ENCODE measurements around the gene CDH4.

CDH4 gene

GRCh38 chr20:61900945-61901293 is 648.9 kb downstream of the CDH4 start:
- no CpG with 5 or more reads among the region's 4 CpGs for WGBS (ENCODE audit: extremely low coverage, insufficient coverage, insufficient read length)

DNA sequence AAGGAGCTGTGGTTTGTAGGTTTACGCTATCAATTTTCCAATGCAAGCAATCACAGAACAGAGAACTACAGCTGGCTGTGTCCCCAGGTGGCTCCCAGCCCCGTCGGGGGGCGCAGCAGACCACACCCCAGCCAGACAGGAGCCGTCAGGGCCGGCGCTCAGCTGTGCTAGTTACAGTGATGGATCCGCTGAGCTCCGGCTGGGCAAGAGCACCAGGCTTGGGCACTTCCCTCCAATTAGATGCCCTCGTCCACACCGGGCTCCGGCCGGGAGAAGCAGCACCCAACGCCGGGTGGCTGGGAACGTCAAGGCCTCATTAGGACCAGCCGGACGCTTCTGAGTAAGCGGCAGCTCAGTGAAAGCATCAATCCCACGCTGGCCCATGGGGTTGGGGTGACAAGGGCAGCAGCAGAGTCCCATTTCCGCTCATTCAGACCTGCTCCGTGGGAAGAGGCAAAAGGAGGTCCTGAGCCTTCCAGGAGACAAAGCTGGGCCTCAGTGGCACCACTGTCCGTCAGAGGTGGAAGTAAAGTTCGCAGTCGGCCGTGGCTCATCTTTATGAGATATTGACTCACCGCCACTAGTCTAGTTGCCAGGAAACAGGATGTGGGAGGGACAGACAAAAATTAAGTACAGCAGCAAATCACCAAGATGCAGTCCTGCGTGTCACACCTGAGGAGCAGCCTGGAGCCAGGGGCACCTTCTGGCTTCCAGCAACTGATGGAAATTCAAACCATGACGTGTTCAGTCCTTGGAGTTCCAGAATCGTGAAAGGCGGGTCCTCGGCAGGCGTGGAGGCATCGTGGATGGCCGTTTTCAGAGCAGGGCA is 649.5 kb downstream of the CDH4 start:
- no peak overlapping the region for H3K4me3 ChIP-seq (ENCODE audit: low read depth, low read length)
- H2AK5ac ChIP-seq (ENCODE audit: low read length): no peak overlapping the region
- no peak overlapping the region for H4K8ac ChIP-seq (ENCODE audit: low read depth, low read length)
- no peaks in the 10 kb centered on the region for H3K9me3 ChIP-seq (ENCODE audit: insufficient read depth, low read depth, low read length)
- H3K23ac ChIP-seq (ENCODE audit: low read length): no peak overlapping the region
- no peak overlapping the region for H4K12ac ChIP-seq (ENCODE audit: low read depth, low read length)
- no peak overlapping the region for H2BK12ac ChIP-seq (ENCODE audit: low read length)
- no peaks in the 10 kb centered on the region for H3K79me2 ChIP-seq (ENCODE audit: control insufficient read depth, insufficient read depth, low read length, poor library complexity)
- WGBS (ENCODE audit: extremely low coverage, insufficient coverage, insufficient read length): no CpG with 5 or more reads among the region's 35 CpGs
- no peak overlapping the region for H2BK5ac ChIP-seq (ENCODE audit: low read depth, low read length, poor library complexity)
- no peak overlapping the region for H3K9ac ChIP-seq (ENCODE audit: low read length)
- no peak overlapping the region for H2AFZ ChIP-seq (ENCODE audit: insufficient read depth, low read length, poor library complexity)
- no peak overlapping the region for H4K91ac ChIP-seq (ENCODE audit: low read depth, low read length)
- no peak overlapping the region for H3K27ac ChIP-seq (ENCODE audit: low read depth, low read length)
- no peak overlapping the region for H3K14ac ChIP-seq (ENCODE audit: low read length)
- no peaks in the 10 kb centered on the region for H3K79me1 ChIP-seq (ENCODE audit: low read length)
- no peak overlapping the region for H3K4me2 ChIP-seq (ENCODE audit: low read length)
- H3K27me3 ChIP-seq (ENCODE audit: insufficient read depth, low read length): no peaks in the 10 kb centered on the region
- no peak overlapping the region for H3K18ac ChIP-seq (ENCODE audit: low read length)
- H3K36me3 ChIP-seq (ENCODE audit: control insufficient read depth in 1 of 2, insufficient read depth in 2 of 2, low read length in 2 of 2): no peaks in the 10 kb centered on the region
- DNase-seq: no peak
- no peak overlapping the region for H3K4ac ChIP-seq (ENCODE audit: low read depth, low read length)
- H3K4me1 ChIP-seq (ENCODE audit: control insufficient read depth in 1 of 2, insufficient read depth in 2 of 2, low read length in 2 of 2): no peaks in the 10 kb centered on the region
- no peak overlapping the region for H2BK120ac ChIP-seq (ENCODE audit: insufficient read depth, low read length, poor library complexity)

More at GRCh38 chr20:61900945-61901293, 648.9 kb downstream of the CDH4 start:
- H3K9me3 ChIP-seq (ENCODE audit: insufficient read depth, low read depth, low read length): no peaks in the 10 kb centered on the region
- no peak overlapping the region for H2AK5ac ChIP-seq (ENCODE audit: low read length)
- no peak overlapping the region for H4K91ac ChIP-seq (ENCODE audit: low read depth, low read length)
- H3K4me1 ChIP-seq (ENCODE audit: control insufficient read depth in 1 of 2, insufficient read depth in 2 of 2, low read length in 2 of 2): no peaks in the 10 kb centered on the region
- no peak overlapping the region for H2BK12ac ChIP-seq (ENCODE audit: low read length)
- no peaks in the 10 kb centered on the region for H3K79me2 ChIP-seq (ENCODE audit: control insufficient read depth, insufficient read depth, low read length, poor library complexity)
- no peak overlapping the region for H3K4me3 ChIP-seq (ENCODE audit: low read depth, low read length)
- no peak overlapping the region for H3K4ac ChIP-seq (ENCODE audit: low read depth, low read length)
- no peak overlapping the region for H3K4me2 ChIP-seq (ENCODE audit: low read length)
- no peaks in the 10 kb centered on the region for H3K79me1 ChIP-seq (ENCODE audit: low read length)
- no peak overlapping the region for H2BK5ac ChIP-seq (ENCODE audit: low read depth, low read length, poor library complexity)
- no peak overlapping the region for H2BK120ac ChIP-seq (ENCODE audit: insufficient read depth, low read length, poor library complexity)
- no peak overlapping the region for H4K8ac ChIP-seq (ENCODE audit: low read depth, low read length)
- H3K9ac ChIP-seq (ENCODE audit: low read length): no peak overlapping the region
- no peak overlapping the region for H3K18ac ChIP-seq (ENCODE audit: low read length)
- H3K27me3 ChIP-seq (ENCODE audit: insufficient read depth, low read length): no peaks in the 10 kb centered on the region
- no peak overlapping the region for H4K12ac ChIP-seq (ENCODE audit: low read depth, low read length)
- H3K23ac ChIP-seq (ENCODE audit: low read length): no peak overlapping the region
- no peaks in the 10 kb centered on the region for H3K36me3 ChIP-seq (ENCODE audit: control insufficient read depth in 1 of 2, insufficient read depth in 2 of 2, low read length in 2 of 2)
- no peak overlapping the region for H2AFZ ChIP-seq (ENCODE audit: insufficient read depth, low read length, poor library complexity)
- no peak for DNase-seq
- no peak overlapping the region for H3K14ac ChIP-seq (ENCODE audit: low read length)
- no peak overlapping the region for H3K27ac ChIP-seq (ENCODE audit: low read depth, low read length)

- Histone ChIP-seq H4K8ac (ENCODE audit: low read depth, low read length) (no peak overlapping the region), H2AK5ac (ENCODE audit: low read length) (no peak overlapping the region), H3K4me3 (ENCODE audit: low read depth, low read length) (no peak overlapping the region), H3K4ac (ENCODE audit: low read depth, low read length) (no peak overlapping the region), H3K14ac (ENCODE audit: low read length) (no peak overlapping the region), H3K27me3 (ENCODE audit: insufficient read depth, low read length) (no peaks in the 10 kb centered on the region), H2BK12ac (ENCODE audit: low read length) (no peak overlapping the region), H3K27ac (ENCODE audit: low read depth, low read length) (no peak overlapping the region), H3K79me1 (ENCODE audit: low read length) (no peaks in the 10 kb centered on the region), H3K23ac (ENCODE audit: low read length) (no peak overlapping the region), H3K18ac (ENCODE audit: low read length) (no peak overlapping the region), H4K91ac (ENCODE audit: low read depth, low read length) (no peak overlapping the region), H3K4me1 (ENCODE audit: control insufficient read depth in 1 of 2, insufficient read depth in 2 of 2, low read length in 2 of 2) (no peaks in the 10 kb centered on the region), H3K9me3 (ENCODE audit: insufficient read depth, low read depth, low read length) (no peaks in the 10 kb centered on the region), H3K9ac (ENCODE audit: low read length) (no peak overlapping the region), H3K36me3 (ENCODE audit: control insufficient read depth in 1 of 2, insufficient read depth in 2 of 2, low read length in 2 of 2) (no peaks in the 10 kb centered on the region), H3K4me2 (ENCODE audit: low read length) (no peak overlapping the region), H2BK120ac (ENCODE audit: insufficient read depth, low read length, poor library complexity) (no peak overlapping the region), H2BK5ac (ENCODE audit: low read depth, low read length, poor library complexity) (no peak overlapping the region), H4K12ac (ENCODE audit: low read depth, low read length) (no peak overlapping the region), H2AFZ (ENCODE audit: insufficient read depth, low read length, poor library complexity) (no peak overlapping the region), H3K79me2 (ENCODE audit: control insufficient read depth, insufficient read depth, low read length, poor library complexity) (no peaks in the 10 kb centered on the region)
- WGBS (ENCODE audit: extremely low coverage, insufficient coverage, insufficient read length): no CpG with 5 or more reads among the region's 27 CpGs
- no peak for DNase-seq
These were observed 650.3 kb downstream of the CDH4 start for GRCh38 chr20:61902221-61902869.

DNA sequence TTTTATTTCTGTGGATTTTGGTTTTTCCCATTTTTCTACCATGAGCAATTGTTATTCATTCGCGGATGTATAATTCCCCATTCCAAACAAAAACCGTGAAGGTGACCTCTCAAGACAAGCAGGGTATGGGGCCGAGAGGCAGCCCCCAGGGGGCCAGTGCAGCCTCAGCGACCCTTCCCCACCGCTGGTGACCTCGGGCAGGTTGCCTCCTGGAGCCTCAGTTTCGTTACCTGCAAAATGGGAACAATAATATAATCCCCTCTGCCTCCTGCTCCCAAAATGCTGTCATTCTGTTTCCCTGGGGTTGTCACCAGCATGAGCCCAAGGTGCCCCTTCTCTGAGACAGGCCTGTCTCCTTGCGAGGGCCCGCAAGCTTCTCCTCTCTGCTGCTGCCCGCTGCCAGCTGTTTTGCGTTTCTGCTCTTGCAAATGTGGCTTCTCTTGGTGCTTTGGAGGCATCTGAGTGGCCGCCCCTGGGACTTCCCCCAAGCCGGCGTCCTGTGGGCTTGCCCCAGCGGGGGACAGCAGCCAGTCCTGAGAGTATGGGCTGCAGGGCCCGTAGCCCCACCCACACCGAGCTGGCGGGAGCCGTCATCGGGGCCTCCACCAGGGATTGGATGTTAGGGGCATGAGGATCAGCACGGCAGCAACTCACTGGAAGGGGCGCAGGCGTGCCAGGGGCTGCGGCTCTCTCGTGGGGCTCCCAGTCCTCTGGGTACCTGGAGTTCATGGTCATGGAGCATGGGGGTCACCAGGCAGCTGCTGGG is 651.7 kb downstream of the CDH4 start:
- Histone ChIP-seq H4K12ac (ENCODE audit: low read depth, low read length) (no peak overlapping the region), H2BK5ac (ENCODE audit: low read depth, low read length, poor library complexity) (no peak overlapping the region), H4K8ac (ENCODE audit: low read depth, low read length) (no peak overlapping the region), H3K27ac (ENCODE audit: low read depth, low read length) (no peak overlapping the region), H3K36me3 (ENCODE audit: control insufficient read depth in 1 of 2, insufficient read depth in 2 of 2, low read length in 2 of 2) (no peaks in the 10 kb centered on the region), H4K91ac (ENCODE audit: low read depth, low read length) (no peak overlapping the region), H3K79me1 (ENCODE audit: low read length) (no peaks in the 10 kb centered on the region), H3K4me2 (ENCODE audit: low read length) (no peak overlapping the region), H3K4me1 (ENCODE audit: control insufficient read depth in 1 of 2, insufficient read depth in 2 of 2, low read length in 2 of 2) (no peaks in the 10 kb centered on the region), H3K23ac (ENCODE audit: low read length) (no peak overlapping the region), H2BK12ac (ENCODE audit: low read length) (no peak overlapping the region), H3K4me3 (ENCODE audit: low read depth, low read length) (no peak overlapping the region), H2BK120ac (ENCODE audit: insufficient read depth, low read length, poor library complexity) (no peak overlapping the region), H2AFZ (ENCODE audit: insufficient read depth, low read length, poor library complexity) (no peak overlapping the region), H3K79me2 (ENCODE audit: control insufficient read depth, insufficient read depth, low read length, poor library complexity) (no peaks in the 10 kb centered on the region), H3K27me3 (ENCODE audit: insufficient read depth, low read length) (no peaks in the 10 kb centered on the region), H3K18ac (ENCODE audit: low read length) (no peak overlapping the region), H3K9ac (ENCODE audit: low read length) (no peak overlapping the region), H3K4ac (ENCODE audit: low read depth, low read length) (no peak overlapping the region), H3K9me3 (ENCODE audit: insufficient read depth, low read depth, low read length) (no peaks in the 10 kb centered on the region), H2AK5ac (ENCODE audit: low read length) (no peak overlapping the region), H3K14ac (ENCODE audit: low read length) (no peak overlapping the region)
- WGBS (ENCODE audit: extremely low coverage, insufficient coverage, insufficient read length): no CpG with 5 or more reads among the region's 26 CpGs
- no peak for DNase-seq
